Measurements from ENCODE around the gene ADAMTS17. TPM values are rescaled to one million over a fixed set of nuclear protein-coding genes. Genes with fewer than 3 reads are reported as not detected.

Gene ADAMTS17
- polyA plus RNA-seq, 2 of the 4 experiments (the other 2 are of a cell fraction), result 0.05 TPM; not detected in 1

GRCh38 chr15:100279446-100279845 lies 62.3 kb downstream of the ADAMTS17 start:
- no peaks in the 10 kb centered on the region for H3K4me1 ChIP-seq
- H3K9me3 ChIP-seq, result no peaks in the 10 kb centered on the region
- no peak overlapping the region for H3K4me2 ChIP-seq
- TF ChIP-seq CEBPB (IDR thresholded peaks at IDR 0.05), result no peak
- DNase-seq (ENCODE audit: low read depth in 1 of 2, low spot score in 1 of 2) (no peak), ATAC-seq (no peak; a peak in 1 of 6 replicates), FAIRE-seq (no peak)
- H3K4me3 ChIP-seq, result no peak overlapping the region
- CTCF ChIA-PET, result interaction anchor here (1.4 kb wide), 1 partner anchor 9 kb away, joined by 3 read pairs; no protein-coding TSS in a partner anchor
- POLR2A ChIA-PET, result no interaction called here
- no peak overlapping the region for H3K27ac ChIP-seq
- WGBS (ENCODE audit: missing lambda C conversion rate), result 50% methylated on average over 7 of the region's 7 CpGs

DNA sequence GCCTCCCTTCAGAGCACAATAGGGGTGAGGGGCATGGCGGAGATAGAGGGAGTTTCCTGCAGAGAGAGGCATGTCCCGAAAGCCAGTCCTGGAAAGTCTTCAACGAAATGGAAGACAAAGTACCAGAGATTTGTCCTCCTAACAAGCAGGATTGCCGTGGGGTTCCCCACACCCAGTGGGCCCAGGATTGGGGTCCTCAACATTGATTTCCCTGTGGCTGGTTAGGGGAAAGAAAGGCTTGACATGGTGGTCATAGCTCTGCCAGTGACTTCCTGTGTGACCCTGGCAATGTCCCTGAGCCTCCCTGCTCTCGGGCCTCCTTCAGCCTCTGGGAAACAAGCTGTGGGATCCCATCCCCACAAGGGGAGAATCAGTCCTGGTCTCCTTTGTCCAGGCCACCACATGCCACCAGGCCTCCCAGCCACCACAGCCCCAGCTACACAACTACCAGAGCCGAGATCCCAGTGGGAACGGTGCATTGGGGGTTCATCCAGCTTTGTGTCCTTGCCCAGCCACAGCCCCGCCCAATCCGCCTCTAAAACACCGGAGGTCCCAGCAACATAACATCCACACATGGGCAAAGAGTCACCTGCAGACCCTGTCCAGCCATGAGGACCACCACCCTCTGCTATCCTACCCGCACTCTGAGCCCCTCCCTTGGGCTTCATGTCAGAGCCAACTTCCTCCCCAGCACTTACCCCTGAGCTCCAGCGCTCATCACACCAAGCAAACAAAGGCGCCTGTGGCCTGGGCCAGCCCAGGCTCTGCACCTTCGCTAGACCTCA lies 63.0 kb downstream of the ADAMTS17 start:
- Histone ChIP-seq H3K9me3 (no peaks in the 10 kb centered on the region), H3K4me1 (no peaks in the 10 kb centered on the region), H3K4me2 (no peak overlapping the region), H3K27ac (no peak overlapping the region), H3K4me3 (no peak overlapping the region)
- POLR2A ChIA-PET, result no interaction called here
- FAIRE-seq, result no peak
- no peak for DNase-seq (ENCODE audit: low read depth in 1 of 2, low spot score in 1 of 2)
- CTCF ChIA-PET, result no interaction called here
- ATAC-seq, result peak in 1 of 2 experiments; percentile 36; a peak in 3 of 6 replicates
- WGBS (ENCODE audit: missing lambda C conversion rate), result 20% methylated on average over 14 of the region's 14 CpGs
- TF ChIP-seq, protein P1, sequence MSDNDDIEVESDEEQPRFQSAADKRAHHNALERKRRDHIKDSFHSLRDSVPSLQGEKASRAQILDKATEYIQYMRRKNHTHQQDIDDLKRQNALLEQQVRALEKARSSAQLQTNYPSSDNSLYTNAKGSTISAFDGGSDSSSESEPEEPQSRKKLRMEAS (IDR thresholded peaks at IDR 0.05), result no peak
- TF ChIP-seq GATA3 (IDR thresholded peaks at IDR 0.05; ENCODE audit: borderline replicate concordance) (no peak), EHMT2 (IDR thresholded peaks at IDR 0.05; ENCODE audit: low read depth) (no peak), FOSB (CRISPR knock-in tag; IDR thresholded peaks at IDR 0.05) (no peak), SREBF2 (IDR thresholded peaks at IDR 0.05) (no peak), CHD2 (IDR thresholded peaks at IDR 0.05; ENCODE audit: low read length, partially characterized antibody) (no peak), REST (IDR thresholded peaks at IDR 0.05) (no peak), CHD4 (IDR thresholded peaks at IDR 0.05; ENCODE audit: borderline replicate concordance) (no peak), POLR2AphosphoS2 (conservative IDR thresholded peaks at IDR 0.05; ENCODE audit: low read length) (no peak), HES2 (IDR thresholded peaks at IDR 0.05) (no peak), EHF (CRISPR knock-in tag; IDR thresholded peaks at IDR 0.05) (no peak), SMC3 (IDR thresholded peaks at IDR 0.05) (no peak), KDM5A (IDR thresholded peaks at IDR 0.05) (no peak), HOXA7 (CRISPR knock-in tag; IDR thresholded peaks at IDR 0.05) (no peak), RNF2 (IDR thresholded peaks at IDR 0.05; ENCODE audit: borderline replicate concordance, low read depth) (no peak), ATOH8 (CRISPR knock-in tag; IDR thresholded peaks at IDR 0.05; ENCODE audit: low read depth) (no peak), PHF8 (IDR thresholded peaks at IDR 0.05; ENCODE audit: borderline replicate concordance, low read depth) (no peak)
- TF ChIP-seq, protein P2, sequence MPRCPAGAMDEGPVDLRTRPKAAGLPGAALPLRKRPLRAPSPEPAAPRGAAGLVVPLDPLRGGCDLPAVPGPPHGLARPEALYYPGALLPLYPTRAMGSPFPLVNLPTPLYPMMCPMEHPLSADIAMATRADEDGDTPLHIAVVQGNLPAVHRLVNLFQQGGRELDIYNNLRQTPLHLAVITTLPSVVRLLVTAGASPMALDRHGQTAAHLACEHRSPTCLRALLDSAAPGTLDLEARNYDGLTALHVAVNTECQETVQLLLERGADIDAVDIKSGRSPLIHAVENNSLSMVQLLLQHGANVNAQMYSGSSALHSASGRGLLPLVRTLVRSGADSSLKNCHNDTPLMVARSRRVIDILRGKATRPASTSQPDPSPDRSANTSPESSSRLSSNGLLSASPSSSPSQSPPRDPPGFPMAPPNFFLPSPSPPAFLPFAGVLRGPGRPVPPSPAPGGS (IDR thresholded peaks at IDR 0.05), result no peak

Data from A549 (cell line).